B cell (primary cell): Measurements from ENCODE around the gene CRISPLD2. TPM values are rescaled to one million over a fixed set of nuclear protein-coding genes. Genes with fewer than 3 reads are reported as not detected.

ENCODE experiments used
- ATAC-seq: fragments of 200-7000 bp; cut with Tn5 transposase; one replicate; pipeline ENCODE4 v1.10.0; 2021; ENCODE audit warnings: low read depth, mild to moderate bottlenecking, moderate number of reproducible peaks, moderate library complexity
- CTCF ChIA-PET: fragments of 350-600 bp; sonication (Branson Sonifier 250); formaldehyde crosslinking; loops from one replicate; lab custom pipeline; 2021; ENCODE audit warnings: antibody characterized with exemption, inconsistent platforms; lab: Charles Lee
- POLR2A ChIA-PET: fragments of 350-600 bp; sonication (Branson Sonifier 250); formaldehyde crosslinking; loops from one replicate; lab custom pipeline; 2021; ENCODE audit warnings: antibody characterized with exemption; lab: Charles Lee
- DNase-seq: peaks from one replicate; pipeline ENCODE4 v3.0.0; 2013
- H2AFZ ChIP-seq: 2 replicates; pipeline ENCODE4 v1.6.1; 2012; ENCODE audit warnings: mild to moderate bottlenecking, low read depth, low read length; ENCODE audit not compliant: insufficient read depth, poor library complexity, severe bottlenecking
- H3K27ac ChIP-seq, 2 donors: 1 replicate in 1 of 2; 2 replicates in 1 of 2; pipeline ENCODE4 v1.5.1; 2012 to 2013; ENCODE audit warnings: low read length in 2 of 2, mild to moderate bottlenecking in 2 of 2, moderate library complexity in 1 of 2
- H3K27me3 ChIP-seq, 4 experiments: fragments of 200-600 bp in 1 of 4; sonication (generic) in 1 of 4; replicated peaks in 1 of 4; 1 replicate in 2 of 4; 2 replicates in 2 of 4; pipeline versions ENCODE4 v1.6.1 to v1.7.0; 2013 to 2016; ENCODE audit warnings: low read length in 3 of 4, mild to moderate bottlenecking in 2 of 4, mixed read lengths in 1 of 4, moderate library complexity in 1 of 4; ENCODE audit not compliant: insufficient read depth in 4 of 4, control insufficient read depth in 3 of 4; ENCODE audit errors: control extremely low read depth in 1 of 4
- H3K36me3 ChIP-seq, 2 experiments: replicated peaks in 1 of 2; 1 replicate in 1 of 2; 2 replicates in 1 of 2; pipeline versions ENCODE4 v1.6.1 to v1.7.1; 2013; ENCODE audit warnings: low read length in 1 of 2; ENCODE audit not compliant: insufficient read depth in 2 of 2, control insufficient read depth in 1 of 2; ENCODE audit errors: control extremely low read depth in 1 of 2, extremely low read depth in 1 of 2
- H3K4me1 ChIP-seq, 2 donors: fragments of 200-600 bp in 1 of 2; sonication (generic) in 1 of 2; 1 replicate in 1 of 2; 2 replicates in 1 of 2; pipeline versions ENCODE4 v1.5.1 to v1.6.1; 2013 to 2017; ENCODE audit warnings: low read length in 2 of 2; ENCODE audit not compliant: control insufficient read depth in 2 of 2, insufficient read depth in 2 of 2
- H3K4me2 ChIP-seq: replicated peaks from 2 replicates; pipeline ENCODE3; 2012; ENCODE audit warnings: mild to moderate bottlenecking, low read depth, low read length; ENCODE audit not compliant: poor library complexity, severe bottlenecking
- H3K4me3 ChIP-seq, 5 experiments: fragments of 200-600 bp in 1 of 5; sonication (generic) in 1 of 5; 1 replicate in 3 of 5; 2 replicates in 2 of 5; pipeline versions ENCODE4 v1.5.1 to v1.7.0; 2011 to 2016; ENCODE audit warnings: low read length in 4 of 5, mild to moderate bottlenecking in 4 of 5, low read depth in 2 of 5, control low read depth in 1 of 5, moderate library complexity in 1 of 5; ENCODE audit not compliant: insufficient read depth in 1 of 5; ENCODE audit errors: control extremely low read depth in 1 of 5, extremely low read depth in 1 of 5
- H3K79me2 ChIP-seq: fragments of 200-600 bp; sonication (generic); one replicate; pipeline ENCODE4 v1.6.0; 2016; ENCODE audit warnings: low read length; ENCODE audit not compliant: control insufficient read depth, insufficient read depth
- H3K9ac ChIP-seq: fragments of 200-600 bp; sonication (generic); 2 replicates; pipeline ENCODE4 v1.6.1; 2017; ENCODE audit warnings: mild to moderate bottlenecking, low read length, moderate library complexity
- H3K9me3 ChIP-seq, 3 donors: one replicate each; pipeline versions ENCODE4 v1.6.1 to v1.7.1; 2013; ENCODE audit warnings: low read length in 2 of 3; ENCODE audit not compliant: control insufficient read depth in 2 of 3, insufficient read depth in 1 of 3; ENCODE audit errors: control extremely low read depth in 1 of 3
- H4K20me1 ChIP-seq: 2 replicates; pipeline ENCODE4 v1.6.0; 2012; ENCODE audit warnings: mild to moderate bottlenecking, low read length; ENCODE audit not compliant: insufficient read depth, control insufficient read depth, poor library complexity, severe bottlenecking
- H3K27ac Mint-ChIP-seq: one replicate; pipeline ENCODE4 v1.8.0; 2021; ENCODE audit warnings: mixed read lengths
- H3K27me3 Mint-ChIP-seq: one replicate; pipeline ENCODE4 v1.8.0; 2021; ENCODE audit warnings: mixed read lengths
- H3K4me1 Mint-ChIP-seq: one replicate; pipeline ENCODE4 v1.8.0; 2021; ENCODE audit warnings: mixed read lengths
- H3K4me3 Mint-ChIP-seq: one replicate; pipeline ENCODE4 v1.8.0; 2021; ENCODE audit warnings: mixed read lengths
- H3K9me3 Mint-ChIP-seq: one replicate; pipeline ENCODE4 v1.8.0; 2022; ENCODE audit warnings: mixed read lengths; ENCODE audit not compliant: insufficient read depth
- EZH2 ChIP-seq: IDR thresholded peaks from 2 replicates; pipeline ENCODE4 v1.6.1; 2012; ENCODE audit warnings: borderline replicate concordance, low read depth, mild to moderate bottlenecking, moderate library complexity, low read length; ENCODE audit not compliant: insufficient read depth, poor library complexity, severe bottlenecking
- WGBS: methylation state at CpG from one replicate; pipeline ENCODE4 v1.1.5; 2013; ENCODE audit warnings: missing lambda C conversion rate; ENCODE audit not compliant: insufficient coverage; 5-methylcytosine and 5-hydroxymethylcytosine counted together
- intact Hi-C: fragments of 100-400 bp; cut with micrococcal nuclease; formaldehyde crosslinking; loops from one replicate; pipeline ENCODE4 v1.10.0; 2022
- polyA plus RNA-seq: library from polyadenylated mRNA; depleted of rRNA; stranded (reverse); fragments of >200 nt; gene quantifications from 2 replicates; pipeline ENCODE4 v1.2.3, GENCODE V29; 2012
- total RNA-seq, 2 donors: library from RNA; stranded (reverse); fragments of 120-200 nt in 1 of 2; gene quantifications; 1 replicate in 1 of 2; 2 replicates in 1 of 2; pipeline versions ENCODE4 v1.2.3 to v1.2.4, GENCODE V29; 2013 to 2022
- TF ChIP-seq, protein P1 (sequence below): fragments of 200-600 bp; IDR thresholded peaks from one replicate; pipeline ENCODE4 v1.8.0; 2022; ENCODE audit warnings: antibody characterized with exemption, mild to moderate bottlenecking

The CRISPLD2 gene
- total and polyA plus RNA-seq, 2 donors (not counting 1 experiment from before 2014, with no cell fraction given): 0.25 to 0.37 TPM

- CTCF ChIA-PET: interaction anchor here (1.4 kb wide), 1 partner anchor 40 kb away, joined by 4 read pairs; no protein-coding TSS in a partner anchor
Measured at GRCh38 chr16:84930298-84931106, 110.7 kb downstream of the CRISPLD2 start.

DNA sequence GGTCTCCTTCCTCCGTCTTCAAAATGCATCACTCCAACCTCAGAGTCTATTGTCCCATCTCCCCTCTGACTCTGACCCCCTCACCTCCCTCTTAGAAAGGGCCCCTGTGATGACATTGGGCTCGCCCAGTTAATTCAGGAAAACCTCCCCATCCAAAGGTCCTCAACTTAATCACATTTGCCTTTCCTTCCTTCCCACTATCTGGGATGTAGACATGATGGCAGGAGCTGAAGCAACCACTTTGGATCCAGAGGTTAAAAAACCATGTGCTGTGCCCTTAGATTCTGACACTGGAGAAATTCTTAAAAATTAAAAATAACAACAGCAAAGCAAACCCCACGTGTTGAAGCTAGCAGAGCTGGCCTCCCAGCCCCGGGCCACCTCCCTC, 111.3 kb downstream of the CRISPLD2 start:
- ATAC-seq (no peak), DNase-seq (no peak)
- Histone ChIP-seq H3K9ac (no peak overlapping the region), H3K27ac (no peak overlapping the region), H2AFZ (no peak overlapping the region), H3K4me2 (no peak overlapping the region), H3K4me1 (no peaks in the 10 kb centered on the region), H3K79me2 (no peaks in the 10 kb centered on the region), H3K36me3 (no peaks in the 10 kb centered on the region), H3K4me3 (no peak overlapping the region), H4K20me1 (no peaks in the 10 kb centered on the region), H3K27me3 (no peaks in the 10 kb centered on the region), H3K9me3 (peaks cover 0 to 20% (median 0%) of the 10 kb centered on the region in 3 donors)
- POLR2A ChIA-PET: no interaction called here
- intact Hi-C loops: no loop called here
- no peak overlapping the region for H3K4me3 Mint-ChIP-seq
- CTCF ChIA-PET: interaction anchor here (0.6 to 1.4 kb wide), 2 partner anchors 39 to 578 kb away, joined by 4 to 5 read pairs; no protein-coding TSS in a partner anchor
- no peaks in the 10 kb centered on the region for H3K4me1 Mint-ChIP-seq
- 87% methylated on average over 4 of the region's 4 CpGs for WGBS
- TF ChIP-seq, protein P1, sequence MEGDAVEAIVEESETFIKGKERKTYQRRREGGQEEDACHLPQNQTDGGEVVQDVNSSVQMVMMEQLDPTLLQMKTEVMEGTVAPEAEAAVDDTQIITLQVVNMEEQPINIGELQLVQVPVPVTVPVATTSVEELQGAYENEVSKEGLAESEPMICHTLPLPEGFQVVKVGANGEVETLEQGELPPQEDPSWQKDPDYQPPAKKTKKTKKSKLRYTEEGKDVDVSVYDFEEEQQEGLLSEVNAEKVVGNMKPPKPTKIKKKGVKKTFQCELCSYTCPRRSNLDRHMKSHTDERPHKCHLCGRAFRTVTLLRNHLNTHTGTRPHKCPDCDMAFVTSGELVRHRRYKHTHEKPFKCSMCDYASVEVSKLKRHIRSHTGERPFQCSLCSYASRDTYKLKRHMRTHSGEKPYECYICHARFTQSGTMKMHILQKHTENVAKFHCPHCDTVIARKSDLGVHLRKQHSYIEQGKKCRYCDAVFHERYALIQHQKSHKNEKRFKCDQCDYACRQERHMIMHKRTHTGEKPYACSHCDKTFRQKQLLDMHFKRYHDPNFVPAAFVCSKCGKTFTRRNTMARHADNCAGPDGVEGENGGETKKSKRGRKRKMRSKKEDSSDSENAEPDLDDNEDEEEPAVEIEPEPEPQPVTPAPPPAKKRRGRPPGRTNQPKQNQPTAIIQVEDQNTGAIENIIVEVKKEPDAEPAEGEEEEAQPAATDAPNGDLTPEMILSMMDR: no peak
- TF ChIP-seq EZH2: no peak
- H3K27me3 Mint-ChIP-seq: no peaks in the 10 kb centered on the region
- no peaks in the 10 kb centered on the region for H3K9me3 Mint-ChIP-seq
- H3K27ac Mint-ChIP-seq: no peak overlapping the region

More at GRCh38 chr16:84930298-84931106, 110.7 kb downstream of the CRISPLD2 start:
- H3K9me3 Mint-ChIP-seq: no peaks in the 10 kb centered on the region
- H3K4me1 Mint-ChIP-seq: no peaks in the 10 kb centered on the region
- Histone ChIP-seq H3K36me3 (no peaks in the 10 kb centered on the region), H3K9me3 (peaks cover 0 to 20% (median 0%) of the 10 kb centered on the region in 3 donors), H2AFZ (no peak overlapping the region), H3K9ac (no peak overlapping the region), H3K27ac (peak overlapping the region in 1 of 2 donors; percentile 52), H3K79me2 (no peaks in the 10 kb centered on the region), H3K27me3 (no peaks in the 10 kb centered on the region), H3K4me2 (no peak overlapping the region), H3K4me3 (no peak overlapping the region), H4K20me1 (no peaks in the 10 kb centered on the region), H3K4me1 (no peaks in the 10 kb centered on the region)
- peak; percentile 14 for ATAC-seq
- no peaks in the 10 kb centered on the region for H3K27me3 Mint-ChIP-seq
- WGBS: 85% methylated on average over 7 of the region's 8 CpGs
- TF ChIP-seq, protein P1: no peak
- no peak for TF ChIP-seq EZH2
- H3K27ac Mint-ChIP-seq: no peak overlapping the region
- H3K4me3 Mint-ChIP-seq: no peak overlapping the region
- intact Hi-C loops: no loop called here
- no peak for DNase-seq
- POLR2A ChIA-PET: no interaction called here
